Measurements from ENCODE around the gene MATR3.

The MATR3 gene

DNA sequence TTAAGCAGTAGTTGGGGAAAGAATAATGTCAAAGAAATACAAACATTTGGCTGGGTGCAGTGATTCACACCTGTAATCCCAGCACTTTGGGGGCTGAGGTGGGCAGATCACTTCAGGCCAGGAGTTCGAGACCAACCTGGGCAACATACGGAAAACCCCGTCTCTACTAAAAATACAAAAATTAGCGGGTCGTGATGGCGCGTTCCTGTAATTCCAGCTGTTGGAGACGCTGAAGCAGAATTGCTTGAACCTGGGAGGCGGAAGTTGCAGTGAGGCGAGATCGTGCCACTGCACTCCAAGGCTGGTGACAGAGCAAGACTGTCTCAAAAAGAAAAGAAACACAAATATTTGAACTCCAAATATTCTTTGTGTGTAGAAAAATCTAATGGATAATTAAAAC lies 4.7 kb downstream of the MATR3 start:
- H2AK5ac ChIP-seq (ENCODE audit: low read length, severe bottlenecking) = no peak overlapping the region
- peaks cover 0 to 8% of the 10 kb centered on the region in 2 experiments for H3K36me3 ChIP-seq (ENCODE audit: control insufficient read depth in 1 of 2, insufficient read depth in 2 of 2, low read depth in 1 of 2, low read length in 2 of 2)
- no peak overlapping the region for H2BK120ac ChIP-seq (ENCODE audit: low read depth, low read length)
- H4K8ac ChIP-seq (ENCODE audit: low read length) = no peak overlapping the region
- H3K4me1 ChIP-seq (ENCODE audit: control insufficient read depth, insufficient read depth, low read depth, low read length) = peaks cover 20% of the 10 kb centered on the region
- no peak overlapping the region for H3K4ac ChIP-seq (ENCODE audit: low read depth in 1 of 2, low read length in 2 of 2)
- DNase-seq = no peak
- whole genome bisulfite sequencing = 91% methylated on average over 8 of the region's 11 CpGs
- H2AFZ ChIP-seq (ENCODE audit: low read depth, low read length) = no peak overlapping the region
- no peak overlapping the region for H3K4me2 ChIP-seq (ENCODE audit: low read length, poor library complexity, severe bottlenecking)
- peak overlapping the region in 1 of 2 experiments; percentile 14 for H3K23ac ChIP-seq (ENCODE audit: low read length in 2 of 2)
- H3K9me3 ChIP-seq (ENCODE audit: control insufficient read depth, low read length) = no peaks in the 10 kb centered on the region
- H4K91ac ChIP-seq (ENCODE audit: low read length) = no peak overlapping the region
- H2BK15ac ChIP-seq (ENCODE audit: low read depth, poor library complexity, severe bottlenecking) = no peak overlapping the region
- no peak overlapping the region for H3K14ac ChIP-seq (ENCODE audit: low read length in 2 of 2)
- no peak overlapping the region for H3K27ac ChIP-seq (ENCODE audit: low read length, poor library complexity, severe bottlenecking)
- peak overlapping the region; percentile 34 for H3K9ac ChIP-seq (ENCODE audit: low read length)
- no peaks in the 10 kb centered on the region for H3K27me3 ChIP-seq (ENCODE audit: control insufficient read depth in 1 of 2, insufficient read depth in 1 of 2, low read length in 2 of 2)
- H3K79me1 ChIP-seq (replicated peaks; ENCODE audit: low read length, poor library complexity, severe bottlenecking) = peaks cover under 1% of the 10 kb centered on the region
- no peak overlapping the region for H3K4me3 ChIP-seq (ENCODE audit: insufficient read depth in 1 of 2, low read depth in 1 of 2, low read length in 2 of 2)
- no peak overlapping the region for H2BK5ac ChIP-seq (ENCODE audit: low read depth, low read length, poor library complexity, severe bottlenecking)
- H3K18ac ChIP-seq (ENCODE audit: low read depth in 1 of 2, low read length in 2 of 2) = no peak overlapping the region
- H2BK12ac ChIP-seq (ENCODE audit: low read length in 2 of 2) = no peak overlapping the region

GRCh38 chr5:139299486-139299885 lies 5.9 kb downstream of the MATR3 start:
- H2AK5ac ChIP-seq (ENCODE audit: low read length, severe bottlenecking) = no peak overlapping the region
- H3K9ac ChIP-seq (ENCODE audit: low read length) = no peak overlapping the region
- H4K8ac ChIP-seq (ENCODE audit: low read length) = no peak overlapping the region
- H3K4me3 ChIP-seq (ENCODE audit: insufficient read depth in 1 of 2, low read depth in 1 of 2, low read length in 2 of 2) = no peak overlapping the region
- no peak overlapping the region for H2BK12ac ChIP-seq (ENCODE audit: low read length in 2 of 2)
- H3K4me2 ChIP-seq (ENCODE audit: low read length, poor library complexity, severe bottlenecking) = no peak overlapping the region
- H3K9me3 ChIP-seq (ENCODE audit: control insufficient read depth, low read length) = no peaks in the 10 kb centered on the region
- no peak overlapping the region for H4K91ac ChIP-seq (ENCODE audit: low read length)
- H3K27ac ChIP-seq (ENCODE audit: low read length, poor library complexity, severe bottlenecking) = no peak overlapping the region
- H3K4me1 ChIP-seq (ENCODE audit: control insufficient read depth, insufficient read depth, low read depth, low read length) = peaks cover 26% of the 10 kb centered on the region
- no peak overlapping the region for H3K14ac ChIP-seq (ENCODE audit: low read length in 2 of 2)
- no peak overlapping the region for H2BK120ac ChIP-seq (ENCODE audit: low read depth, low read length)
- H3K18ac ChIP-seq (ENCODE audit: low read depth in 1 of 2, low read length in 2 of 2) = no peak overlapping the region
- no peaks in the 10 kb centered on the region for H3K79me1 ChIP-seq (replicated peaks; ENCODE audit: low read length, poor library complexity, severe bottlenecking)
- no peak overlapping the region for H3K4ac ChIP-seq (ENCODE audit: low read depth in 1 of 2, low read length in 2 of 2)
- no peak for DNase-seq
- WGBS = 93% methylated on average over 4 of the region's 4 CpGs
- no peak overlapping the region for H2BK5ac ChIP-seq (ENCODE audit: low read depth, low read length, poor library complexity, severe bottlenecking)
- no peak overlapping the region for H3K23ac ChIP-seq (ENCODE audit: low read length in 2 of 2)
- no peak overlapping the region for H2BK15ac ChIP-seq (ENCODE audit: low read depth, poor library complexity, severe bottlenecking)
- peaks cover 0 to 8% of the 10 kb centered on the region in 2 experiments for H3K36me3 ChIP-seq (ENCODE audit: control insufficient read depth in 1 of 2, insufficient read depth in 2 of 2, low read depth in 1 of 2, low read length in 2 of 2)
- no peak overlapping the region for H2AFZ ChIP-seq (ENCODE audit: low read depth, low read length)
- no peaks in the 10 kb centered on the region for H3K27me3 ChIP-seq (ENCODE audit: control insufficient read depth in 1 of 2, insufficient read depth in 1 of 2, low read length in 2 of 2)

GRCh38 chr5:139301808-139302499 lies 8.4 kb downstream of the MATR3 start:
- Histone ChIP-seq H3K4me1 (ENCODE audit: control insufficient read depth, insufficient read depth, low read depth, low read length) (peaks cover 21% of the 10 kb centered on the region), H2BK12ac (ENCODE audit: low read length in 2 of 2) (no peak overlapping the region), H3K9ac (ENCODE audit: low read length) (no peak overlapping the region), H2BK120ac (ENCODE audit: low read depth, low read length) (no peak overlapping the region), H3K18ac (ENCODE audit: low read depth in 1 of 2, low read length in 2 of 2) (no peak overlapping the region), H3K4ac (ENCODE audit: low read depth in 1 of 2, low read length in 2 of 2) (no peak overlapping the region), H3K79me1 (replicated peaks; ENCODE audit: low read length, poor library complexity, severe bottlenecking) (no peaks in the 10 kb centered on the region), H2BK5ac (ENCODE audit: low read depth, low read length, poor library complexity, severe bottlenecking) (no peak overlapping the region), H2BK15ac (ENCODE audit: low read depth, poor library complexity, severe bottlenecking) (no peak overlapping the region), H4K91ac (ENCODE audit: low read length) (no peak overlapping the region), H3K4me3 (ENCODE audit: insufficient read depth in 1 of 2, low read depth in 1 of 2, low read length in 2 of 2) (no peak overlapping the region), H3K9me3 (ENCODE audit: control insufficient read depth, low read length) (no peaks in the 10 kb centered on the region), H3K27me3 (ENCODE audit: control insufficient read depth in 1 of 2, insufficient read depth in 1 of 2, low read length in 2 of 2) (no peaks in the 10 kb centered on the region), H4K8ac (ENCODE audit: low read length) (no peak overlapping the region), H2AFZ (ENCODE audit: low read depth, low read length) (no peak overlapping the region), H3K14ac (ENCODE audit: low read length in 2 of 2) (no peak overlapping the region), H2AK5ac (ENCODE audit: low read length, severe bottlenecking) (no peak overlapping the region), H3K4me2 (ENCODE audit: low read length, poor library complexity, severe bottlenecking) (no peak overlapping the region), H3K36me3 (ENCODE audit: control insufficient read depth in 1 of 2, insufficient read depth in 2 of 2, low read depth in 1 of 2, low read length in 2 of 2) (peaks cover 0 to 8% of the 10 kb centered on the region in 2 experiments), H3K27ac (ENCODE audit: low read length, poor library complexity, severe bottlenecking) (no peak overlapping the region), H3K23ac (ENCODE audit: low read length in 2 of 2) (no peak overlapping the region)
- WGBS = 90% methylated on average over 7 of the region's 7 CpGs
- DNase-seq = no peak

- Histone ChIP-seq H3K4me2 (ENCODE audit: low read length, poor library complexity, severe bottlenecking) (no peak overlapping the region), H3K27me3 (ENCODE audit: control insufficient read depth in 1 of 2, insufficient read depth in 1 of 2, low read length in 2 of 2) (no peaks in the 10 kb centered on the region), H3K23ac (ENCODE audit: low read length in 2 of 2) (no peak overlapping the region), H3K27ac (ENCODE audit: low read length, poor library complexity, severe bottlenecking) (no peak overlapping the region), H3K14ac (ENCODE audit: low read length in 2 of 2) (no peak overlapping the region), H4K91ac (ENCODE audit: low read length) (no peak overlapping the region), H3K4ac (ENCODE audit: low read depth in 1 of 2, low read length in 2 of 2) (no peak overlapping the region), H3K4me1 (ENCODE audit: control insufficient read depth, insufficient read depth, low read depth, low read length) (peaks cover 16% of the 10 kb centered on the region), H3K79me1 (replicated peaks; ENCODE audit: low read length, poor library complexity, severe bottlenecking) (no peaks in the 10 kb centered on the region), H3K36me3 (ENCODE audit: control insufficient read depth in 1 of 2, insufficient read depth in 2 of 2, low read depth in 1 of 2, low read length in 2 of 2) (peaks cover 0 to 19% of the 10 kb centered on the region in 2 experiments), H2AFZ (ENCODE audit: low read depth, low read length) (no peak overlapping the region), H2BK15ac (ENCODE audit: low read depth, poor library complexity, severe bottlenecking) (no peak overlapping the region), H2BK120ac (ENCODE audit: low read depth, low read length) (no peak overlapping the region), H2BK5ac (ENCODE audit: low read depth, low read length, poor library complexity, severe bottlenecking) (no peak overlapping the region), H2AK5ac (ENCODE audit: low read length, severe bottlenecking) (no peak overlapping the region), H3K4me3 (ENCODE audit: insufficient read depth in 1 of 2, low read depth in 1 of 2, low read length in 2 of 2) (no peak overlapping the region), H3K18ac (ENCODE audit: low read depth in 1 of 2, low read length in 2 of 2) (no peak overlapping the region), H3K9me3 (ENCODE audit: control insufficient read depth, low read length) (no peaks in the 10 kb centered on the region), H2BK12ac (ENCODE audit: low read length in 2 of 2) (no peak overlapping the region), H3K9ac (ENCODE audit: low read length) (peak overlapping the region; percentile 16), H4K8ac (ENCODE audit: low read length) (no peak overlapping the region)
- no peak for DNase-seq
- 87% methylated on average over 2 of the region's 3 CpGs for WGBS
Measured at GRCh38 chr5:139304391-139305324, 11.1 kb downstream of the MATR3 start.

Measured in mesenchymal stem cell (in vitro differentiated cells and primary cell).